NOMO-1 treated with DMSO at 0.1 percent for 48 hours (cell line): ENCODE measurements around the gene GPR65.

ENCODE experiments used
- DNase-seq: peaks from one replicate; lab custom pipeline; 2025; ENCODE audit not compliant: unreplicated experiment; lab: John Stamatoyannopoulos, UW

The GPR65 gene

GRCh38 chr14:88037325-88037724 lies 32.4 kb downstream of the GPR65 start:
- DNase-seq = no peak

GRCh38 chr14:88039197-88039596 lies 34.3 kb downstream of the GPR65 start:
- no peak for DNase-seq

GRCh38 chr14:88040146-88040545 lies 35.2 kb downstream of the GPR65 start:
- DNase-seq = no peak

GRCh38 chr14:88043529-88044443 lies 38.9 kb downstream of the GPR65 start:
- DNase-seq = no peak

GRCh38 chr14:88044444-88044758 lies 39.5 kb downstream of the GPR65 start:
- DNase-seq = no peak

- peak; percentile 91 for DNase-seq
These were observed 40.0 kb downstream of the GPR65 start for GRCh38 chr14:88044776-88045446.

- DNase-seq = peak; percentile 77
These were observed 40.8 kb downstream of the GPR65 start for GRCh38 chr14:88045705-88046104.

- no peak for DNase-seq
These were observed 43.4 kb downstream of the GPR65 start for GRCh38 chr14:88048351-88048750.

- DNase-seq = no peak
These were observed 44.3 kb downstream of the GPR65 start for GRCh38 chr14:88049266-88049665.

- DNase-seq = peak; percentile 64
These were observed 45.0 kb downstream of the GPR65 start for GRCh38 chr14:88049936-88050335.

- DNase-seq = no peak
These were observed 55.6 kb downstream of the GPR65 start for GRCh38 chr14:88060576-88060975.

- DNase-seq = no peak
These were observed 58.9 kb downstream of the GPR65 start for GRCh38 chr14:88063811-88064210.
